ENCODE results near the gene PRICKLE1.

PRICKLE1 gene

DNA sequence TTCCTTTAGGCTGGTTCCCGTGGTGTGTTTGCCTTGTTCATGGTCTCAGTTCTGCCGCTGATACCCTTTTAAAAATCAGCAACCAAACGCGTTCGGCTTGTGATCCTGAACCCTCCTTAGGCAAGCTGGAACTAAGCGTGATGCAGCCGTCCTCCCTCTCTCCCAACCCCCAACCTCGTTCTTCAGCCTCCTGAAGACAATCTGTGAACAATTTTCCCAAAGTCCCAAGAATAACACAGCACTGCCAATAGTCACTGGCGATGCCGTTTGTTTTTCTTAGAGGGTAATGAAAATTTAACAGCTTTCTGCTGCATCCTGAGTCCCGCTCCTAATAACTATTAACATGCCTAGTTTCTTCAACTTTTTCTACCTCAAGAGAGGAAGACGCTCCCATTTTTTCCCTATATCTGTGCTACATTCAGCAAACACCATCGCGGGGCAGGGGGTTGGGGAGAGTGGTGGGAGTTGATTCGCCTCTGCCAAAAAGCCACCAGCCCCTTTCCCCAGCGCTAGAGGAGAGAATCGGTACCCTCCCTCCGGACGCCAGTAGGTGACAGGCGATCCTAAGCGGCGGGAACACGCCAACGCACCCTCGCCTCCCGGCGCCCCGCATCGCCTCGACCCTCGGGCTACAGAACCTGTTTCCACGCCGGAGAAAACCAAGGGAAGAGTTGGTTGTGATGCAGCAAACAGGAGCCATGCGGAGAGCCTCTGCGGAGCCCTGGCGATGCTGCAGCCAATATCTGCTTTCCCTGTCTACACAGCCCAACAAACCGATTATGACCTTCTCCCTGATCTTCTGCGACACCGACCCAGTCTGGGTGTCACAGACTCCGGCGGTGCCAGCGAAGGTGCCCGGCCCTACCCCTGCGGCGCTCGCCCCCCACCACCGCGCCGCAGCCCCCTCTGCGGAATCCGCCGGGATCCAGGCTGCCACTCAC, 752 bp downstream of the PRICKLE1 start:
- peak; percentile 17 for DNase-seq (ENCODE audit: low spot score)

DNA sequence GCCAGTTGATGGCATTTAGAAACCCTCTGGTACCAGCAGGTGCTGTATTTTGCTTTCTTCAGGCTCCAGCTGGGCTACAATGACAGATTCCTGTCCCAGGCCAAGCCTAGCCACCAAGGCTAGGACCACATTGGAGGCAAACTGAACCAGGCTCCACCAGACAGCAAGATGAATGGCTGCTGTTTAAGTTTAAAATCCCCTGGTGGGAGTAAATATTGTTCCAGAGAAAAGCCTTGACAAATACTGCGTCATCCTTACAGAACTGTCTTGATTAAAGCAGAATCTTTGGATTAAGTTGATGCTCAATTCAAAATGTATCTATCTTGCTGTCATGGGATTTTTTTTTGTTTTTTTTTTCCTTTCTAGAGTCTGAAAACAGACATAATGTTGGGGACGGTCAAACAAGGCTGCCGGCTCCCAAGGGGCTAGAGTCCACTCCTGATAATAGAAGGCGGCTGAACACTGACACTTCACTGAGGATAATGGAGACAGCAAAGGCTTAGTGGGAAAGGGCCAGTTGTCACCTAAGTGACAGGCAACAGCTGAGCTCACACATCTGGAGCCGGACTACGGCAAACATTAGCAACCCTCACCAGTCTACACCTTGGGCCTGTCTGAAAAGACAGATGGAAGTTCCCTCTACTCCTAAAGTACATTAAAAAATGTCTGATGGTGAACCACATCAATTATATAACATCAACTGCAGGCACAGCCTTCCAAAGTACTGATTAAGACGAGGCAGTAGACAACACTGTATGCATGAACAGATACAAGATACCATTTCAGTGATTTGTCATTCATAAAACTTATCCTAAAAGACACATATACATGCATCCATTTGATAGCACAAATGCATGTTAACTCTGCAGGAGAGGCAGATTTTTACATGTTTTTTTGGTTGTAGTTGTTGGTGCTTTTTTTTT, 1.7 kb downstream of the PRICKLE1 start:
- no peak for DNase-seq (ENCODE audit: low spot score)

DNA sequence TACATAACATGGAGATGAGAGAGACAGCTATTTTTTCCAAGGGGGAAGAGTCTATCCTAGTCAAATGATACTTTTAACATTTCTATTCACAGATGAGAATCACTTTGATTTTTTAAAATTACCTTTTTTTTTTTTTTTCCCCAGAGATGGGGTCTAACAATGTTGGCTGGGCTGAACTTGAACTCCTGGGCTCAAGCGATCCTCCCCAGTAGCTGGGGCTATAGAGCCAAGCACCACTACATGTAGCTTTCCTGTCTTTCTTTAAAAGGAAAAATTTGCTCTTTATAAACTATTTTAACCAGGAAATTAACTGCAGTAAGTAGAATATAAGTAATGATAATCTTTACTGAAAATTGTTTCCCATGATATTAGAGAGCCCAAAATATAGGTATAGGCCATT, 3.3 kb downstream of the PRICKLE1 start:
- DNase-seq (ENCODE audit: low spot score), result no peak

DNA sequence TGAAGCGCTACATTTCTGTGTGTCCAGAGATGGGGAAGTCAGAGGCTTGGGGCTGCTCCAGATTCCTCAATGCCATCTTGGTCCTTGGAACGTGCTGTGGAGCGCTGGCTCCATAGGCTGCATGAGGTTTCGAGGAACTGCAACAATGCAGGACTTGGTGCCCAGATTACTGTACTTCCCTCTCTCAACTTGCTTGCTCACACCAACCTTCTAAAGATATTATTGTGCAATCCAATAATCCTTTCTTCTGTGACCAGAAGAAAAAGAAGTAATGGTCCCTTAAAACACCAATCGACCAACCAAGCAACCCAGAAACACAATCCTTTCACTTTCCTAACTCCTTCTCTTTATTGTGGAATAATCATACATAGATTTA, 3.7 kb downstream of the PRICKLE1 start:
- DNase-seq (ENCODE audit: low spot score), result no peak

DNA sequence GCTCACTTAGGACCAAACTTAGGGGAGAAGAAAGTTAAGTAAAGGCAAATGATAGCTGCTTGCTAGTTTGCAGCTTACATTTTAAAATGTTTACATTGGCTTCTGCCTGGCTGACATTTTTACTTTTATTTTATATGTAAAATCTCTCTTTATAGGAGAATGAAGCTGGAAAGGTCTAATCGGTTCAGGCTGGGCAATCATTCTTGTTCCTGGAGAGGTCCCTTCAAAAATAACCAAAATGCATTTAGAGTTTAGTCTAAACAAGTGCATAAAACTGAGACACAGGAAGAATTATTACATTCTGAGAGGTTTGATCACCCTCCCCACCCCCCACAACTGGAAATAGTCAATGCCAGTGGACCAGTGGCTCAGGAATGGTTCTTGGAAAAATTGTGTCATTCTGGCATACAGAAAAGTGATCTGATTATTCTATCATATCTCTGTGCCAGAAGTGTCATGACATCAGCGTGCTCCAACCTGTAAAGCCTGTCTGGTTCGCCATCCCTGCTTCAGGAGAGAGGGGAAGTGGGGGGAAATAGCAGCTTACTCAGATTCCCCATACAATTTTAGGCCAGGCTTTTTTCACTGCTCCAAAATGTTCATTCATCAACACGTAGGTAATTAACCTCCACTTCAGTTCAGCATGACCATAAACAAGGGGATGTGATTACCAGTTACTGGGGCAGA, 4.2 kb downstream of the PRICKLE1 start:
- no peak for DNase-seq (ENCODE audit: low spot score)

DNA sequence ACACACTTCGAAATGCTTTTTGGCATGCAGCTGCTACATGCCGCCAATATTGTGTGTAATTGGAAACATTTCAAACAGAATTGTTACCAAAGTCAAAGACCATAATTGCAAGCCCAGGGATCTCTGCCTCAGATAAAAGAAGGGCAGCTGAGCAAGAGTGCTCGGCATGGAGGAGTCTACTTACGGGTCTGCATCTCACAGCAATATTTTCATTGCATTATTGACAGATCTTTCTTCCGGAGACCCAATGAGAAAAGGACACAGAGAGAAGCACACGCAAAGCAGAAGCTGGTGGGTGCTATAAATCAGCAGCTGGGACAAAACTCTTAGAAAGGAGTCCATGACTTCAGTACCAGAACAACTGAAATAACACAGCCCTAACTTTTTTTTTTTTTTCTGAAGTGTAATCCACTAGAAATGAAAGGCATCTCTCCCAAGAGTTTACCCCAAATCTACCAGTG, 4.9 kb downstream of the PRICKLE1 start:
- DNase-seq (ENCODE audit: low spot score), result no peak

DNA sequence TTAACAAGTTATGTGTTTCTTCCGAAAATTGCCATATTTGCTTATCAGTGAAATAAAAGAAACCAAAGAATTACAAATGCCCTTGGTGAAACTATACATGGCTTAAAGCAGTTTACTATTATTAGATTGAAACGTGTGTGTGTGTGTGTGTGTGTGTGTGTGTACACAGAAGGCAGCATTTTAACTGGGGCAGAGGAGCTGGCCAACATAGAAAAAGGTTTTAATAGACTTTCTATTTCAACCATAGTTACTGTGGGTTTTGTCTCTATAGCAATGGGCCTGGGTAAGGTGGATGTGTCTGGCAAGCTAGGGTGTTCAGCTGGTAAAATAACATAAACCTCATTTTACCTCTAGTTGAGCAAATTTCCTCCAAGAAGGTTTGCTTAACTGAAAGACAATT, 6.5 kb downstream of the PRICKLE1 start:
- no peak for DNase-seq (ENCODE audit: low spot score)

DNA sequence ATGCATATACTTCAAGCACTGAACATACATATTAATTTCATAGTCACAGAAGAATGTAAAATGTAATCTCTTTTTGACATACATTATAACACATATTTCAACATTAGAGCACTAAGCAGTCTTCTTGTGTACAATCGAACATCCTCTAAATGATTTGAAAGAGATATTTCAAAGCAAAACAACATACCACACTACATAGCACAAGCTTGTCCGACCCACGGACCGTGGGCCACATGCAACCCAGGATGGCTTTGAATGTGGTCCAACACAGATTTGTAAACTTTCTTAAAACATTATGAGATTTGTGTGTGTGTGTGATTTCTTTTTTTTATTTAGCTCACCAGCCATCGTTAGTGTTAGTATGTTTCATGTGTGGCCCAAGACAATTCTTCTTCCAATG, 7.0 kb downstream of the PRICKLE1 start:
- no peak for DNase-seq (ENCODE audit: low spot score)

DNA sequence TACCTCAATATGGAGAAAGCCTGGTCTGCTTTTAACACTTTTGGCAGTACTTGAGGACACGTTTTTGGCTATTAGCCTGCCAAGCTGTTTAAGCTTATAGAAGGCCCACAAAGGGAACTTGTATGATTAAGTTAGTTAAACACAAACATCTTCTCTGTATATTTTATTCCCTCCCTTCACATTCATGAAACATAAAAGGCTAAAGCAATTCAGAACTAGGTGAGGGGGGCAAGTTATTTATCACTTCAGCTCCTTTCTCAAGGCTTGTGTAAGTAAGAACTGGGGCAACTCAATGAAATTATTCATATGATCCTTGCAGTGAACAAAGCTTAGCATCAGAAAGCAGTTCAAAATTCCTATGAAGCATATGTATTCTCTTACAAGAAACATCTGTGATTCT, 7.5 kb downstream of the PRICKLE1 start:
- no peak for DNase-seq (ENCODE audit: low spot score)

DNA sequence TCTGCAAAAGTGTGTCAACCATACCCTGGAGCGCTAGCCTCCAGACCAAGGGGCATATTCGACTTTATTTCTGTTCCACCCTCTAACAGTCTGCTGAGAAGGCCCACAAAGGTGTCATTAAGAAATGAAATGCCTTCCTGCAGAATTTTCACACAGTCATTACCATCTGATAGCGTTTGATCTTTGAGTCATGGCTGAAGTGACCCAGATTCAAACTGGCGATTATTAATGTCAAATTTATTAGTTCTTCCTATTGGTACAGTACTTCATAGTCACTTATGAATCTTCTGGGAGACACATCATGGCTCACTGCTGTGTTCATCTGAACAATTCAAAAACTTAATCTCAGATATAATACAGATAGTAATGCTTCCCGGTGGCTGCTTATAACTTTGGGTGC, 13.2 kb downstream of the PRICKLE1 start:
- DNase-seq (ENCODE audit: low spot score), result no peak

DNA sequence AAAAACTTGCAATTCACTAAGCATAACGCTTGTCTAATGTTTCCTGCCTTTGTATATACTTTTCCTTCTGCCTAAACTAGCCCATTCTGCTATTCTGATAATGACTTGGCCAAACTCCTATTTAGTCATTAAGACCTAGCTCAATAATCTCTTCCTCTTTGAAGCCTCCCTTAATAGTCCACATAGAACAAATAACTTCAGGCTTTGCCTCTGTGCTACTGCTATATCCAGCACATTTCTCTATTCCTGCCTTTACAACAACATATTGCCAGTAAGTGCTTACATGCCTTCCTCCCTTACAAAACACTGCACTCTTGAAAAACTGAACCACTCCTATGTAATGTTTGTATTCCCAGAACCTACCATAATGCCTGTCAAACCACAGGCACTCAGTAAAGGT, 13.8 kb downstream of the PRICKLE1 start:
- DNase-seq (ENCODE audit: low spot score), result no peak

DNA sequence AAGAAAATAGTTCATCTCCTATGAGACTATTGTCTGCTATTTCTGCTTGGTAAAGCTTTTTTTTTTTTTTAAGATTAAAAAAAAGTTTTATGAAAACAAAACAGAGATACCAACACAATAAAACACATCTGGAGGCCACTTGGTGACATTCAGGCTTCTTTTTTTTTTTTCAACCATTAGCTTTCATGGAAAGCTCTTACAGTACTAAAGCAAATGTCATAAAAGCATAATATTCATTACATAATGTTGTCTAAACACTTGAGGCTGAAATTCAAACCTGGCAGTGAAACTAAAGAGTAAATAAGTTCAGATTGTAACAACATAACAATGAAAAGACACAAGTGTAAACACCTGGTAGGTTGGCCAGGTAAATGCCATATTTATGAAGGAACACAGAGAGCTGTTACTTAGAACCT, 14.7 kb downstream of the PRICKLE1 start:
- DNase-seq (ENCODE audit: low spot score), result no peak

DNA sequence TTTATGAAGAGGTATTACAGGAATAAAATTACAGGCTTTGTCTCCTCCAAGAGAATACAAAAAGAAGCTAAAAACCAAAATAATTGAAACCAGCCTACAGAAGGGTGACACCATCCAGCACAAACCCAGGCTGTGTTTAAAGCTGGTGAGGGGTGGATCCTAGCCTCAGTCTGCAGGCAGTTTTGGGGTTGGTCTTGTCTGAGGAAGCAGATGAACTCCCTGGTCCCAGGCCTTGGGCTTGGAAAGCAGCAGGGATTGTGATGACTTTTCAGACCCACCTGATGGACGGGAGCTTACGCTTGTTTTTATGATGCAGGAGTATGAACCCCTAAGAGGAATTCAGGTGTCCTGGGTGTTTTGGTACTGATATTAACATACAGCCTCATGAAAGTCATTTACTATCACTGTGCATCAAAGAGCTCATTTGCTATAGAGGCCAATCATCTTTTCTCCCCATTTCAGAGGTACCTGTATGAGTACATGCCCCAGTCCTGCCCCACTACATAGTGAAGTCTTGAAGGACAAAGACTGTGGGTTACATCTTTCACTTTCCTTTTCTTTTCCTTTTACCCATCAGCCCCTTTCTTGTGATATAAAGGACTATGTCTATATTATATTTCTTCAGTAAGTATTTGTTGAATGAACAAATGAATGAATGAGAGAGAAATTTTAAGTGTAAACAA, 18.1 kb downstream of the PRICKLE1 start:
- no peak for DNase-seq (ENCODE audit: low spot score)

DNA sequence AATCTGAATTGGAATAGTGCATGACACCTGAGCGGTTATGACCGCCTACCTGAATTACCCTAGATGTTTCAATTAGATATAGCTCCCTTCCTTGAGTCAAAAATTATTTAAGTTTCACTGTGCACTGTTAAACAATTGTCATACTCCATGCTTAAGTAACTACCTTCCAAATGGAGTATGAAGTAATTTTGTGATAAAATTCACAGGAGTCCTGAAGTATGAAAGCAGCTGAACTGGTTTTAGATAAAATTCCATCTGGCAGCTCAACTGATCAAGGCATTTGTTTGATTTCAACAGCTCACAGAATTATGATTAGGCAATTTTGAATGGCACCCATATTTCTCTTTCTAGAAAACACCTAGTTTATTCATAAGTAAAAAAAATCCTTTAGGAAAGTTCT, 19.5 kb downstream of the PRICKLE1 start:
- no peak for DNase-seq (ENCODE audit: low spot score)

DNA sequence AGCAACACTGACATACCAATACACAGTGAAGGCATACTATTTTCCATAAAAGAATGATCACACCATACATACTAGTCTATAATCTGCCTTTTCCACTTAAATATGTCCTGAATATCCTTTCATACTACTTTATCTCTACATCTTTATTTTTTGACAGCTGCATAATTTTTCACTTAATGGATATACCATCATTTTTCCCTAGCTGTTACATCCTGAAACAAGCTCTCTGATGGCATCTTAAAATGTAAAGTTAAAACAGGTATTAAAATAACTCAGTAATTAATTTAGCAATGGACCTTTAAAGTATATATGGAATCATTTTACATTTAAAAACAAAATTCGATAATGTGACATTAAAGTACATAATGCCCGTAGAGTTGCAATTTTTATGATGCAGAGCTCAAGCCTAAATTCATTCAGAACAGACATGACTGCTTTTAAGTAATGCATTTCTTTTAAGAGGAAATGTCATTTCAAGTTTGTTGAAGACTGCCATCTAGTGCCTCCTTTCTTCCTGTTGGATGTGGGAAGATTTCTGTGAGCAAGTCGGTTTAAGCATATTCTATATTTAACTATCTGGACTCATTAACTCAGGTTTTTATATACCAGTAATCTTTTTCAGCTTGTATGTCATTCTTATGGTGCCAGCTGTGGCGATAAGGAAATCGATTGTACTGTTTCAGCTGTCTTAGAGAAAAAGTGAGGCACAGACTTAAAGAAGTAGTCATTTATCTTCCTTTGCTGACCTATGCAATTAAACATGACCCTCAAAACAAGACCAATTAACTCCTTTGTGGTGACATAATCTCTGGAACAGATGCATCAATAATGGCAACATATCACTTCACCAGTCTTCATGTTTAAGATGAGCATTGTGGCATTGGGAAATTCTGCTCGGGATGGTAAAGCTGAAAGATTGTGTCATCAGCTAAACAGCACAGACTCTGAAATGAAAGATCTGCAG, 20.3 kb downstream of the PRICKLE1 start:
- DNase-seq (ENCODE audit: low spot score), result peak; percentile 54

DNA sequence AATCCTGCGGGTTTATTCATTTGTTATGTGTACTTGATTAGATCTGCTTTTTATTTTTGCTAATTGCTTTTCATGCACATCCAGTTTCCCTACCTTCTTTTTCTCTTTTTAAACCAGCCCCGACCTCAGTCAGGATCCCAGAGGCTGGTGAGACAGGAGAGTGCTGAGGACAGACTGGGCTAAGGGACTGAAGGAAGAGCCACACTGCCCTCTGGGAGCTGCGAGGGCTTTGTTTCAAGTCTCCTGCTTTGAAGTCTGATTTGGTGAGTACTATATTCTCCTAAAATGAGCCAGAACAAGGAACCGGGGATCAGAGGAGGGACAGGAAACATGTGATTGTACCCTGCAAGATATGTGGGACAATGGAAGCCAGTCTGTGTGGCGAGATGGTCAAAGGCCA, 23.9 kb downstream of the PRICKLE1 start:
- DNase-seq (ENCODE audit: low spot score), result no peak

DNA sequence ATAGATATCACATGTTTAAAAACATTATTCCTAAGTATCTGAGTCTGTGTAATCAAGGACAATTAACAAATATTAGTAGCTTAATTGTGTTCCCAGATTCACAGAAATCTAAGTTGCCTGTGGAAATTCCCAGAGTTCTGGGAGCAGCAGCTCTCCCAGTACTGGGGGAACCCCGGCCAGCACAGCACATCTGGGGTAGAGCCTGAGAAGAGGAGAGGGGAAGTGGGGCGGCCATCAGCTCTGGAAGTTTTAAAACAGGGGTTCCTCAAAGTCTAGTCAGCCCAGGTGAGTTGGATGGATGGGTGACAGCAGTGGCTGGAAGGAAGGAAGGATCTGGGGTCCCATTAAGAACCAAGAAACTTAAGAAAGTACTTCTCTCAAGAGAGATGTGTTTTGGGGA, 24.6 kb downstream of the PRICKLE1 start:
- no peak for DNase-seq (ENCODE audit: low spot score)

DNA sequence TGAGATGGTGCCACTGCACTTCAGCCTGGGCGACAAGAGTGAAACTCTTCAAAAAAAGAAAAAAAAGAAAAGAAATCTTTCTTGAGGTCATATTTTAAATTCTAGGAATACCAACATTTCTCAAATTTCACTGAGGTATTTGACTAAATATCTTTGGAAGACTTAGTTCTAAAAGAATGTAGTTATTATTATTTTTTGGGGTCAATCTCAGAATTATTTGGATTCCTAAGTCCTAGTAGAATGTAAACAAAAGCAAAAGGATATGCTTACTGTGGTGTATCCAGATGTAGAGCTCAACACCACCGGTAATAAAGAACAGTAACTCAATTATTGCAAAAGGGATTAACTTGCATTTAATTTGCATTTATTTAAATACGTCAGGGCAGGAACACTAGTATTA, 25.0 kb downstream of the PRICKLE1 start:
- DNase-seq (ENCODE audit: low spot score), result no peak

DNA sequence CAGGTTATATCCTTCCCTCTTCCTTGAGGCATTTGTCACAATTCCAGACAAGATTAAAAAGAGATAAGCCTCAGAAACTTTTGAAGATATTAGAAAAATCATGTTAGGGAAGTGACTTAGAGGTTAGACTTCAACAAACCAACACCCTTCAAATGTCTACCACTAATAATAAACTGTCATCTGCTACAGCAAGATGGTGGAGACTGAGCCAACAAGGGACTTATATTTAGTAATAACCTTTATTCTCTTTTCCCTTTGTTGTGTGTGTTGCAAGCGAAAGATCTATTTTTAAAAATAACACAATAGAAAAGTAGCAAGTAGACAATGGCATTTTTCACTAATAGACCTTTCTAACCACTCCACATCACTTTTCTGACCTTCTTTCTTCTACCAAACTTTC, 28.6 kb downstream of the PRICKLE1 start:
- no peak for DNase-seq (ENCODE audit: low spot score)

DNA sequence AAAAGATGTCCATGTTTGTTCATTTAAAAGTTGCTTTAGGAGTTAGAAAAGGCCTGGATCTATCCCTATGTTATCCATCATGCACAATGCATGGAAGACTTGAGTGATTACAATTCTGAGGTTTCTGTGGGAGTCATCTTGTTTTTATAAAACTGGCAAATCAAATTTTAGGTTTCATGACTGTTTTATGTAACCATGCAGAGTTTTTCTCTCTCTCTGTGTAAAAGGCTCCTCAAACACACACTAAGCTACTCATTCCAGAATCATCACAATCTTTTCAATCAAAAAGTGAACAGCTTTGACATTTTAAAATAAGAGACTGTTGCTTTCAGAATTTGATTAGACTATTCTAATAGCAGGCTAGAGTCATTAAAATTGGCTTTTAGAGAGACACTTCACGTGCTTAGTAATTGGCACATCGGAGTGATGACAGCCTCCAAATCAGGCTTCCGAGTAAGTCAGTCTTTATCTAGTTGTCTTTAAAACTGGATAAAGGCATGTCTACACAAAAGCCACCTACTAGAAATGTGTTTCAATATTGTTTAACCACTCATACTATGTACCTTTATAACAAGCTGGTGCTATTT, 31.9 kb downstream of the PRICKLE1 start:
- no peak for DNase-seq (ENCODE audit: low spot score)

All from SW480 (cell line).